H1 (cell line): ENCODE results near the gene PIGH. TPM values are rescaled to one million over a fixed set of nuclear protein-coding genes. Genes with fewer than 3 reads are reported as not detected.

Experiments
- BCL11A ChIP-seq, 2 experiments: IDR thresholded peaks; one replicate each; pipeline ENCODE4 v1.6.1; 2011; ENCODE audit warnings: low read depth in 2 of 2, low read length in 2 of 2, mild to moderate bottlenecking in 2 of 2
- JUND ChIP-seq: IDR thresholded peaks from 2 replicates; pipeline ENCODE4 v1.6.1; 2011; ENCODE audit warnings: mild to moderate bottlenecking, improper control_type of control experiment, low read length
- KDM4A ChIP-seq: IDR thresholded peaks from one replicate; pipeline ENCODE4 v1.7.1; 2012; ENCODE audit warnings: low read depth, mild to moderate bottlenecking, moderate library complexity, low read length, inconsistent platforms; ENCODE audit not compliant: severe bottlenecking
- TEAD4 ChIP-seq: IDR thresholded peaks from 2 replicates; pipeline ENCODE4 v1.6.1; 2012; ENCODE audit warnings: low read depth, low read length, inconsistent platforms, mixed read lengths
- polyA plus RNA-seq, 7 experiments: library from polyadenylated mRNA; depleted of rRNA in 3 of 7; stranded (reverse) in 5 of 7; unstranded in 2 of 7; fragments of >200 nt in 5 of 7; fragments of 200-250 nt in 2 of 7; gene quantifications; 1 replicate in 5 of 7; 2 replicates in 1 of 7; 4 replicates in 1 of 7; pipeline versions ENCODE4 v1.2.1 to v1.2.3, GENCODE V29; 2011 to 2013; ENCODE audit warnings: missing spikeins in 2 of 7, mixed read lengths in 2 of 7
- total RNA-seq: library from RNA; stranded (reverse); fragmentation: NEBNext Ultra II Directional; extraction: Animal tissue kit (Norgen Biotek cat#: 25700); gene quantifications from 2 replicates; pipeline ENCODE4 v1.2.1, GENCODE V29; 2021
- TF ChIP-seq, protein P1 (sequence below): fragments of 300-600 bp; sonication (generic); IDR thresholded peaks from 2 replicates; pipeline ENCODE4 v1.7.1; 2012; ENCODE audit warnings: low read length, moderate library complexity, mild to moderate bottlenecking, inconsistent platforms; ENCODE audit not compliant: insufficient replicate concordance

The PIGH gene
- total and polyA plus RNA-seq, 2 of the 8 experiments (the other 6 are each of a cell fraction or from before 2014, with no cell fraction given), result 7.2 to 8.6 TPM

DNA sequence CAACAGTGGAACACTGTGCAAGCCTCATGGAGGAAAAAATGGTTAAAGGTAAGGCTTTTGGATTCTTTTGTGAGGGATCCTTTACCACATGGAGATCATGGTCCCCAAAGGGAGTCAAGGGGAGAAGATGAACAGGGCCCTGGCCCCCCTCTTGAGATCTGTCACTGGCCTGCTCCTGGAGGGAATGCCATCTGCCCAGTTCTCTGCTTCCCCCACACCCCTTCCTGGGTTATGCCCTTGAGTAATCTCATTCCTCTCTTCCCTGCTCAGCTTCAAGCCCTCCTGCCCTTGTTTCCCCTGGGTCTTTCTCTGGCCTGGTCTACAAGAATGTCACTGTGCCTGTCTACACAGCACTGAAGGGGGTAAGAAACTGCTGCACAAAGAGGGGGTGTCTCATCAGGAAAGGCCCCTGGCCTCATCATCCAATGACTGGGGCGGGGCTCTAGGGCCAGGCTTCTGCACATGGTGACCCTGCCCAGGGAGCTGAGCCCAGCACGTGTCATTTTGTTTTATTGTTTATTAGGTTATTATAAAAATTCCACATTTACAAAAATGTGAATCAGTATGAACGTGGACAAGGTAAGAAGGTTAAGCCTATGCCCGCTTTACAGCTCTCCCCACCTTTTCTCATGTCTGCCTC, 30.3 kb downstream of the PIGH start (continued):
- TF ChIP-seq, protein P1, sequence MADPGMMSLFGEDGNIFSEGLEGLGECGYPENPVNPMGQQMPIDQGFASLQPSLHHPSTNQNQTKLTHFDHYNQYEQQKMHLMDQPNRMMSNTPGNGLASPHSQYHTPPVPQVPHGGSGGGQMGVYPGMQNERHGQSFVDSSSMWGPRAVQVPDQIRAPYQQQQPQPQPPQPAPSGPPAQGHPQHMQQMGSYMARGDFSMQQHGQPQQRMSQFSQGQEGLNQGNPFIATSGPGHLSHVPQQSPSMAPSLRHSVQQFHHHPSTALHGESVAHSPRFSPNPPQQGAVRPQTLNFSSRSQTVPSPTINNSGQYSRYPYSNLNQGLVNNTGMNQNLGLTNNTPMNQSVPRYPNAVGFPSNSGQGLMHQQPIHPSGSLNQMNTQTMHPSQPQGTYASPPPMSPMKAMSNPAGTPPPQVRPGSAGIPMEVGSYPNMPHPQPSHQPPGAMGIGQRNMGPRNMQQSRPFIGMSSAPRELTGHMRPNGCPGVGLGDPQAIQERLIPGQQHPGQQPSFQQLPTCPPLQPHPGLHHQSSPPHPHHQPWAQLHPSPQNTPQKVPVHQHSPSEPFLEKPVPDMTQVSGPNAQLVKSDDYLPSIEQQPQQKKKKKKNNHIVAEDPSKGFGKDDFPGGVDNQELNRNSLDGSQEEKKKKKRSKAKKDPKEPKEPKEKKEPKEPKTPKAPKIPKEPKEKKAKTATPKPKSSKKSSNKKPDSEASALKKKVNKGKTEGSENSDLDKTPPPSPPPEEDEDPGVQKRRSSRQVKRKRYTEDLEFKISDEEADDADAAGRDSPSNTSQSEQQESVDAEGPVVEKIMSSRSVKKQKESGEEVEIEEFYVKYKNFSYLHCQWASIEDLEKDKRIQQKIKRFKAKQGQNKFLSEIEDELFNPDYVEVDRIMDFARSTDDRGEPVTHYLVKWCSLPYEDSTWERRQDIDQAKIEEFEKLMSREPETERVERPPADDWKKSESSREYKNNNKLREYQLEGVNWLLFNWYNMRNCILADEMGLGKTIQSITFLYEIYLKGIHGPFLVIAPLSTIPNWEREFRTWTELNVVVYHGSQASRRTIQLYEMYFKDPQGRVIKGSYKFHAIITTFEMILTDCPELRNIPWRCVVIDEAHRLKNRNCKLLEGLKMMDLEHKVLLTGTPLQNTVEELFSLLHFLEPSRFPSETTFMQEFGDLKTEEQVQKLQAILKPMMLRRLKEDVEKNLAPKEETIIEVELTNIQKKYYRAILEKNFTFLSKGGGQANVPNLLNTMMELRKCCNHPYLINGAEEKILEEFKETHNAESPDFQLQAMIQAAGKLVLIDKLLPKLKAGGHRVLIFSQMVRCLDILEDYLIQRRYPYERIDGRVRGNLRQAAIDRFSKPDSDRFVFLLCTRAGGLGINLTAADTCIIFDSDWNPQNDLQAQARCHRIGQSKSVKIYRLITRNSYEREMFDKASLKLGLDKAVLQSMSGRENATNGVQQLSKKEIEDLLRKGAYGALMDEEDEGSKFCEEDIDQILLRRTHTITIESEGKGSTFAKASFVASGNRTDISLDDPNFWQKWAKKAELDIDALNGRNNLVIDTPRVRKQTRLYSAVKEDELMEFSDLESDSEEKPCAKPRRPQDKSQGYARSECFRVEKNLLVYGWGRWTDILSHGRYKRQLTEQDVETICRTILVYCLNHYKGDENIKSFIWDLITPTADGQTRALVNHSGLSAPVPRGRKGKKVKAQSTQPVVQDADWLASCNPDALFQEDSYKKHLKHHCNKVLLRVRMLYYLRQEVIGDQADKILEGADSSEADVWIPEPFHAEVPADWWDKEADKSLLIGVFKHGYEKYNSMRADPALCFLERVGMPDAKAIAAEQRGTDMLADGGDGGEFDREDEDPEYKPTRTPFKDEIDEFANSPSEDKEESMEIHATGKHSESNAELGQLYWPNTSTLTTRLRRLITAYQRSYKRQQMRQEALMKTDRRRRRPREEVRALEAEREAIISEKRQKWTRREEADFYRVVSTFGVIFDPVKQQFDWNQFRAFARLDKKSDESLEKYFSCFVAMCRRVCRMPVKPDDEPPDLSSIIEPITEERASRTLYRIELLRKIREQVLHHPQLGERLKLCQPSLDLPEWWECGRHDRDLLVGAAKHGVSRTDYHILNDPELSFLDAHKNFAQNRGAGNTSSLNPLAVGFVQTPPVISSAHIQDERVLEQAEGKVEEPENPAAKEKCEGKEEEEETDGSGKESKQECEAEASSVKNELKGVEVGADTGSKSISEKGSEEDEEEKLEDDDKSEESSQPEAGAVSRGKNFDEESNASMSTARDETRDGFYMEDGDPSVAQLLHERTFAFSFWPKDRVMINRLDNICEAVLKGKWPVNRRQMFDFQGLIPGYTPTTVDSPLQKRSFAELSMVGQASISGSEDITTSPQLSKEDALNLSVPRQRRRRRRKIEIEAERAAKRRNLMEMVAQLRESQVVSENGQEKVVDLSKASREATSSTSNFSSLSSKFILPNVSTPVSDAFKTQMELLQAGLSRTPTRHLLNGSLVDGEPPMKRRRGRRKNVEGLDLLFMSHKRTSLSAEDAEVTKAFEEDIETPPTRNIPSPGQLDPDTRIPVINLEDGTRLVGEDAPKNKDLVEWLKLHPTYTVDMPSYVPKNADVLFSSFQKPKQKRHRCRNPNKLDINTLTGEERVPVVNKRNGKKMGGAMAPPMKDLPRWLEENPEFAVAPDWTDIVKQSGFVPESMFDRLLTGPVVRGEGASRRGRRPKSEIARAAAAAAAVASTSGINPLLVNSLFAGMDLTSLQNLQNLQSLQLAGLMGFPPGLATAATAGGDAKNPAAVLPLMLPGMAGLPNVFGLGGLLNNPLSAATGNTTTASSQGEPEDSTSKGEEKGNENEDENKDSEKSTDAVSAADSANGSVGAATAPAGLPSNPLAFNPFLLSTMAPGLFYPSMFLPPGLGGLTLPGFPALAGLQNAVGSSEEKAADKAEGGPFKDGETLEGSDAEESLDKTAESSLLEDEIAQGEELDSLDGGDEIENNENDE, result no peak
- TF ChIP-seq KDM4A (no peak), BCL11A (IDR thresholded peaks at IDR 0.05; ENCODE audit: low read depth in 2 of 2, low read length in 2 of 2) (no peak), JUND (no peak), TEAD4 (no peak)
- TF ChIP-seq, all 59 proteins: peak for 0
